Measurements from ENCODE around the gene TES.

The TES gene

DNA sequence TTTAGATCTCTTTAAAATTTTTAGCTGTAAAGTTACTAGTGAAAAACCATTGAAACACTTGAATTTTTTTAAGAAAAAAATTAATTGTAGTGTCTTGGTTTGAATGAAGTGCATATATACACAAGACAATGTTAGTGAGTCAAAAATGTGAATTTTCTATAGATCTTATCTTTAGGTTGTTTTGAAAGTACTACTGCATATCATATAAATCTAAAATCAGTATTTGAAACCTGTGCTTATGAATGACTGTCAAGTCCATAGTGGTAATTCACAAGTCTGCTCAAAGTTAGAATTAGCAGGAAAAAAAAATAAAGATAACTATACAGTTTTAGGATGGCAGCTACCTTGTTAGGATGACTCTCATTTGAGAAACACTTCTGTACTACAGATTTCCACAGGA, 25.0 kb downstream of the TES start:
- Histone ChIP-seq H3K27ac (no peak overlapping the region), H2AFZ (no peak overlapping the region)
- TF ChIP-seq CTCF (IDR thresholded peaks at IDR 0.05), result no peak

DNA sequence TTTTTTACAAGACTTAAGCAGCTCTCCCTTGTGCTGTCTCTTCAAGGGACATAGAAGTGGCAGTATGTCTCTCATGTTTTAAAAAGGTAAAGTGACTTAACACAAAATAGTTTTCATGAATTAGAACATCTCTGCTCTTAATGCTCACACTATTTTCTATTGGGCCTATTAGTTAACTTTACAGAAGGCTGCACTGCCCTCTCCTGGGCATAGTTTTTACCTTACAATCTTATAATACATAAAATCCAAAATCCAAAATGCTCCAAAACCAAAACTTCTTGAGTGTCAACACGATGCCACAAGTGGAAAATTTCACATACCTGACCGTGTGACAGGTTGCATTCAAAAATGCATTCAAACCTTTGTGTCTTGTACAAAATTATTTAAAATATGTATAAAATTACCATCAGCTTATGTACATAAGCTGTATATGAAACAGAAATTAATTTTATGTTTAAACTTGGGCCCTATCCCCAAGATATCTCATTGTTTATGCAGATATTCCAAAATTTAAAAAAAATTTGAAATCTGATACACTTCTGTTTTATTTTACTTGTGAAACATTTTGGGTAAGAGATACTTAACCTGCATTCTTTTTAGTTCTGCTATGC, 25.8 kb downstream of the TES start:
- peaks cover 14% of the 10 kb centered on the region for H3K4me1 ChIP-seq

More for the DNA sequence above, 25.0 kb downstream of the TES start:
- Histone ChIP-seq H3K9ac (no peak overlapping the region), H3K27me3 (ENCODE audit: control insufficient read depth, insufficient read depth, low read length) (no peaks in the 10 kb centered on the region), H3K4me2 (ENCODE audit: low read length) (no peak overlapping the region), H3K9me3 (ENCODE audit: control insufficient read depth, low read length) (no peaks in the 10 kb centered on the region), H3K79me2 (peaks cover 5% of the 10 kb centered on the region), H3K4me1 (peaks cover 21% of the 10 kb centered on the region), H3K36me3 (ENCODE audit: control insufficient read depth, insufficient read depth, low read length) (no peaks in the 10 kb centered on the region), H3K4me3 (ENCODE audit: low read depth, low read length) (no peak overlapping the region)

DNA sequence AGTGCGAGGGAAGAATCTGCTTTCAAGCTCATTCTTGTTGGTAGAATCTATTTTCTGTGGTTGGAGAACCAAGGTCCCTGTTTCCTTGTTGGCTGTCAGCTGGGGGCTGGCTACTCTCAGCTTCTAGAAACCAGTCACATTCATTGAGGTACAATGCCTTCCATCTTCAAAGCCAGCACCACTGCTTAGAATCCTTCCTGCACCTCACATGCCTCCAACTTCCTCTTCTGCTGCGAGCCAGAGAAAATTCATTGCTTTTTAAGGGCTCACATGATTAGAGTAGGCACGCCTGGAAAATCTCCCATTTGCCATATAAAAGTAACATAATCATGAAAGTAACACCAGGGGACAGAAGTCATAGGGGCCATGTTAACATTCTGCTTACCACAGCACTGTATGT, 28.7 kb downstream of the TES start:
- H3K4me2 ChIP-seq (ENCODE audit: low read length), result no peak overlapping the region
- H3K4me1 ChIP-seq, result no peaks in the 10 kb centered on the region
- no peaks in the 10 kb centered on the region for H3K27me3 ChIP-seq (ENCODE audit: control insufficient read depth, insufficient read depth, low read length)
- no peaks in the 10 kb centered on the region for H3K36me3 ChIP-seq (ENCODE audit: control insufficient read depth, insufficient read depth, low read length)
- TF ChIP-seq CTCF (IDR thresholded peaks at IDR 0.05), result no peak
- H3K9me3 ChIP-seq (ENCODE audit: control insufficient read depth, low read length), result no peaks in the 10 kb centered on the region
- H3K4me3 ChIP-seq (ENCODE audit: low read depth, low read length), result no peak overlapping the region
- H2AFZ ChIP-seq, result no peak overlapping the region
- H3K27ac ChIP-seq, result no peak overlapping the region
- no peak overlapping the region for H3K9ac ChIP-seq
- peaks cover 6% of the 10 kb centered on the region for H3K79me2 ChIP-seq

More for the DNA sequence above, 25.8 kb downstream of the TES start:
- Histone ChIP-seq H3K4me2 (ENCODE audit: low read length) (no peak overlapping the region), H3K9ac (no peak overlapping the region), H2AFZ (no peak overlapping the region), H3K9me3 (ENCODE audit: control insufficient read depth, low read length) (no peaks in the 10 kb centered on the region), H3K36me3 (ENCODE audit: control insufficient read depth, insufficient read depth, low read length) (no peaks in the 10 kb centered on the region), H3K4me3 (ENCODE audit: low read depth, low read length) (no peak overlapping the region), H3K27ac (no peak overlapping the region), H3K27me3 (ENCODE audit: control insufficient read depth, insufficient read depth, low read length) (no peaks in the 10 kb centered on the region), H3K79me2 (peaks cover 5% of the 10 kb centered on the region)
- peak; percentile 61 for TF ChIP-seq CTCF (IDR thresholded peaks at IDR 0.05)

DNA sequence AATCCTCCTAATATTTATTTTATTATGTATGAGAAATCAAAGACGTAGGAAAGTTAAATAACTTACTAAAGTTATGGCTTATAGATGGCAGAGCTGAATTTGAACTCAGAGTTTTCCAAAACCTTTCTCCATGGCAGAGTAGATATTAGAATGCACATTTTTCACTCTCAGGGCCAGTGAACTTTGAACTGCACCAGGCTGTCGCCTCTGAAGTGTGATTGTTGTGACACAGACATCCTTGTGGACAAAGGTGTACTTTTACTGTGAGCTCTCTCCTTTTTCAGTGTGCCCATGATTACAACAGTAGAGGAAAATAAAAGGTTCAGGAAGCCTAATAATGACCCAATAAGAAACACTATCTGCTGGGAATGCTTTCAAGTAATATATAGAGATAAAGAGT, 29.1 kb downstream of the TES start:
- Histone ChIP-seq H3K9me3 (ENCODE audit: control insufficient read depth, low read length) (no peaks in the 10 kb centered on the region), H3K27me3 (ENCODE audit: control insufficient read depth, insufficient read depth, low read length) (no peaks in the 10 kb centered on the region), H3K36me3 (ENCODE audit: control insufficient read depth, insufficient read depth, low read length) (no peaks in the 10 kb centered on the region), H3K79me2 (peaks cover 7% of the 10 kb centered on the region), H2AFZ (no peak overlapping the region), H3K27ac (no peak overlapping the region), H3K4me3 (ENCODE audit: low read depth, low read length) (no peak overlapping the region), H3K4me2 (ENCODE audit: low read length) (no peak overlapping the region), H3K9ac (no peak overlapping the region), H3K4me1 (no peaks in the 10 kb centered on the region)
- TF ChIP-seq CTCF (IDR thresholded peaks at IDR 0.05), result no peak

DNA sequence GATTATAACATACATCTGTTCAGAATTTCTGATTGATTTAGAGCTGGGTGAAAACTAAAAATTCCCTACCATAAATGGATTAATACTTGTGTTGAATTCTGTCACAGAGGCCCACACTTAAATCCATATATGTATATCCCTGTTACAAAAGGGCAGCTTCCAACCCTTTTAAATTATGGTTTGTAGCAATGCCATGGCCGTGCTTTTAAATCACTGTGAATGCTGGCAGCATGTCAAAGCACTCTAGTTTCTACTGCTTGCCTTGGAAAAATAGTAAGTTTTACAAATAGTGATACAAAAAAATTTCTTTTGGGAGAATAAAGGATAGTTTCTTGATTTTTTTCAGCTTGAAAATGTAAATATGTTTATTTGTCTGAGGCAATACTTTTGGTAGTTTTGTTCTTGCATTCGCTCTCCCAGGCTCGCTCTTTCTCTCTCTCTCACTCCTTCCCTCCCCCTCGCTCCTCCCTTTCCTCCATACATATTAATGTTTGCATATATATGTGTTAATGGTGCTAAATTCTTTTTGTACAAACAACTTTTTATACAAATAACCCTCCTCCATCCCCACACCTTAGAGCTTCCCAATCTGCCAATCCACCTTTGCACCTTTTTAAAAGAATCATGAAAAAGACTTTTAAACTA, 29.8 kb downstream of the TES start:
- H3K9me3 ChIP-seq (ENCODE audit: control insufficient read depth, low read length), result no peaks in the 10 kb centered on the region
- H3K36me3 ChIP-seq (ENCODE audit: control insufficient read depth, insufficient read depth, low read length), result no peaks in the 10 kb centered on the region
- H2AFZ ChIP-seq, result no peak overlapping the region
- no peak overlapping the region for H3K4me2 ChIP-seq (ENCODE audit: low read length)
- H3K9ac ChIP-seq, result no peak overlapping the region
- peaks cover 7% of the 10 kb centered on the region for H3K79me2 ChIP-seq
- H3K4me3 ChIP-seq (ENCODE audit: low read depth, low read length), result no peak overlapping the region
- no peak for TF ChIP-seq CTCF (IDR thresholded peaks at IDR 0.05)
- no peaks in the 10 kb centered on the region for H3K4me1 ChIP-seq
- H3K27me3 ChIP-seq (ENCODE audit: control insufficient read depth, insufficient read depth, low read length), result no peaks in the 10 kb centered on the region
- no peak overlapping the region for H3K27ac ChIP-seq

Measured in parathyroid adenoma (tissue), 2 donors.